ENCODE results near the gene KRTAP4-7.
"Not testable (repeated sequence)": the region's sequence is repeated elsewhere in the genome, so short reads cannot be mapped to it uniquely, and the experiment has no call there.

The KRTAP4-7 gene

GRCh38 chr17:41111151-41111885 lies 27.4 kb downstream of the KRTAP4-7 start:
- no peak for DNase-seq

DNA sequence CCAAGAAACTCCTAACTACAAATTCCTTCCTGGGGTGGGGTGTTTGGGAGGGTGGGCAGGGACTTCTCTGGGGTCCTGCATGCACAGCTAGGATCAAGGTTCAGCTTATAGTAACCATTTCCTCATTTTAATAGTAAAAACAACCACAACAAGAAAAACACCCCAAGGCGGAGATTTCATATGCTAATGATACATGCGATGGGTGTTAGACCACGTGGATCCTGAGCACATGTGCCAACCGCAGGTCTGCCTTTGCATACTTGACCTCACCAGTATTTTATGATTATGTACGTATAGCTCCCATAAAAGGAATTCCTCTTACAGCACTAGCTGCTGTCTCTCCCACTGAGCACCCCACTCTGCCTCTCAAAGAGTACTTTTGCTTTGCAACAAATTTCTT lies 32.3 kb downstream of the KRTAP4-7 start:
- DNase-seq, result no peak

- not testable (repeated sequence) for DNase-seq
Observed at GRCh38 chr17:41117846-41118386, 34.0 kb downstream of the KRTAP4-7 start, which contains the start of gene KRTAP4-11. Gene KRTAP4-11, minus strand, starts transcription at chr17:41118373. Its CDS starts 58 bp downstream, at chr17:41118315.

DNA sequence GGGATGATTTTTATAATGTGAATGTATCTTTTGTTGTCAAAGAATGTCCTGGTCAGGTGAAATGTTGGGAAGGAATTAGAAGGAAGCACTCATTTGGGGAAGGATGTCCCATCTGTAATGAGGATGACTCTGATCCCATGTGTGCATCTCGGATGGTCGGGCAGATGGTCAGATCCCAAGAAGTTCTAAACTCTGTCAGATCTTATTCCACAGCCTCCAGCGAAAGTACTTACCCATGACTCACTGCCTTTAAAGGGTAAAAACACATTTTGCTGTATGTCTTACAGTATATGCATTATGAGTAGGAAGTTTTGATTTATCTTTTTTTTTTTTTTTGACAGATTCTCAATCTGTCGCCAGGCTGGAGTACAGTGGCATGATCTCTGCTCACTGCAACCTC lies 34.8 kb downstream of the KRTAP4-7 start:
- DNase-seq, result no peak

DNA sequence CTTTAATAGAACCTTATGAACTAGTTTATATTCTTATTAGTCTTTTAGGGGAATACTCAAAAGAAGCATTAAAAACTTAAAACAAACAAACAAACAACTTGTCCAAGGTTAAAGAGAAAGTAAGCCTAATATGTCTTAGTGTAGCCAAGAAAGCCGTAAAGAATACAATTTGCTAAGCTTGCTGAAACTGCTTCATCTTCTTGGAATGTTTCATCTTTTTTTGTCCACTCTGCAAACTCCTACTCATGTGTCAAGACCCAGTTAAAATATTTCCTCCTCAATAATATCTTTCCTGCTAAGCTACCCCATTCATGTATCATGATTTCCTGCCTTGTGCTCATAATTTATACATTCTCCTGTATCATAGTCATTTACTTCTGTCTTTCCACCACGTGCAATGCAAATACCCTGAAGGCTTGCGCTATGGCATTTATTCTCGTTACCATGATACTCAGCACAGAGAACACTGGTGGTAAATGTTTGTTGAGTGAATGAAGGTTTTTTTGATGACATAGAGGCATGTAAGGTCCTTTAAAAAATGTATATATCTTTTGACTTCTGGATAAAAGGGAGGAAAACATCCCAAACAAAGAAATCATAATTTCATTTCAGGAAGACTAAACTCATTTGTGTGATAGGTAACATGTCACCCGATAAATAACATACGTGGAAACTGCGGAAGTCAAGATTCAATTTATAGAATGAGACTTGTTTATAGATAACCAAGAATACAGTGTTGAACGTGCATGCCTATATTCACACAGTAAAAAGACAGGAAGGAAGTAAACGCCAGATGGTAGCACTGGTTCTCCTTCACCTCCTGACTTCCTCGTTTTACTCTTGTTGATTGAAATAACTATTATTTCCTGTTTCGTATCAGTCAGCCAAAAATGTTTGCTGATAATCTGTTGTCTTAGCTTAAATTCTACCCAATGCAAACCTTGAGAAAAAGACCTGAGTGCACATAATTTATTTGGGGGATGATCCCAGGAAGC lies 36.0 kb downstream of the KRTAP4-7 start:
- not testable (repeated sequence) for DNase-seq

- no peak for DNase-seq
Observed at GRCh38 chr17:41121742-41122141, 37.8 kb downstream of the KRTAP4-7 start.

- not testable (repeated sequence) for DNase-seq
Observed at GRCh38 chr17:41123292-41123990, 39.5 kb downstream of the KRTAP4-7 start.

- not testable (repeated sequence) for DNase-seq
Observed at GRCh38 chr17:41123991-41124371, 40.0 kb downstream of the KRTAP4-7 start, which contains the start of gene KRTAP4-12. Gene KRTAP4-12, minus strand, starts transcription at chr17:41124182. Its CDS starts 60 bp downstream, at chr17:41124122.

DNA sequence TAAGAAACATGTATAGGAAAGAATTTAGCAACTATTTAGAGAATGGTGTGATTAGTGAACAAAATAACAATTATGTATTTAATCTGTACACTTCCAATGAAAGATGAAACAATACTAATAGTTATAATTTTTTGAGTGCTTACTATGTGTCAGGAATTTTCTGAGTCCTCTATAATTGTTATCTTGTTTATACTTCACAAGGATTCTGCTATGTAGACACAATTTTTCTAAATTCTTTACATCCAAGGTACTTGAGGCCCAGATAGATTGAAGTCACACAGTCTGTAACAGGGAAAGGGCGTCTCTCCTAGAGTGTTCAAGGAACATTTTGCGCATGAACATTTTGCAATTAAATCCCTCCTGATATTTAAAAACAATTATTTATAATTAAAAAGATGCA lies 41.1 kb downstream of the KRTAP4-7 start:
- no peak for DNase-seq

GRCh38 chr17:41126412-41126811 lies 42.5 kb downstream of the KRTAP4-7 start:
- no peak for DNase-seq

GRCh38 chr17:41127371-41127770 lies 43.4 kb downstream of the KRTAP4-7 start:
- DNase-seq, result no peak

DNA sequence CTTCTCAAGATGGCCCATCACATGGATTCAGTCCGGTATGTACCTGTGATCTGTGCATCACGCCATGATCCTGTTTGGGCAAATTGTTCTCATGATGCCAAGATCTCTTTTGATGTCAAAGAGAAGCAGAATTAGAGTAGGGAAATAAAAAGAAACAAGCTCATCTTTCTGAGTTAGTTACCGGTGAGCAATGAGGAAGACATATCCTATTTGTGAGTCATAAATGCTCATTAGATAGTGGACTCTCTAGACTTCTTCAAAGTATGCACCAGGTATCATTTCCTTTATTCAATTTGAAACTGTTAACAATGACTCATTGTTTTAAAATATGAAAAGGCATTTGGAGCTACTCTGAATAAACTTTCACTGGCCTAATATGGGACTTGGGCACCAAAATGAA lies 48.0 kb downstream of the KRTAP4-7 start:
- DNase-seq, result no peak

DNA sequence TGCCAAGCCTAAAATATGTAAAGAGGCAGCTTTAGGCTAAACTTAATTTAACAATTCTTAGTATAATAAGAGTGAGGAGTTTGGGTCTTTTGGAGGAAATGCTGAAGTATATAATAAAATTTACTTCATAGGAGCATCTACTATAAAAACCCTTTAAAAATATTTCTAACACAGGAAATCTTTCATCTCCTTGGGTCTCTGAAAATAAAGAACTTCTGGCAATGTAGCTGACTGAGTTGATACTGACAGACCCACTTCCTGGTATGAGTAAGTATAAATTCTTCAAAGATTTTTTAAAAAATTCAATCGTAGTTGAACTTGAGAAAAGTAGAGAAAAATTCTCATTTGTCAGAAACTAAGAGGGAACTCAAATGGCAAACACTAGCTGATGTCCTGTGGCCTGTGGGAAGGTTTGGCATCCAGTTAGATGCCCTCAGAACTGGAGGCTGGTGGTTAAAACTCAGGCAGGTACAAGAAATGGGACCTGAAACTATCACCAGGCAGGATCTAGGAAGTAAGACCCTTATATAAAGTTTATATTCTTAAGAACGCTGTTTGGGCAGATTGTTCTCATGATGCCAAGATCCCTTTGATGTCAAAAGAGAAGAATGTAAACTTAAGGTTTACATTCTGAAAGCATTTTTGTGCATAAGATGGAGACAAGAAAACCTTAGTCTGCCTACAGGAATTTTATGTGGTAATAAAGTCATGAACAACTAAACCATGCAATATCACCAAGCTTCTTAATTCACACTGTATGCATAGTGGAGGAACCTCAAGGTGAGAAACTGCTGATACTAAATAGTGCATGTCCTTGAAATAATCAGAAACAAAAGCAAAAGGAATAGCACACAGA lies 50.2 kb downstream of the KRTAP4-7 start:
- no peak for DNase-seq

Data from NCI-H774 (cell line).